Measurements from ENCODE around the gene BEND5.

DNA sequence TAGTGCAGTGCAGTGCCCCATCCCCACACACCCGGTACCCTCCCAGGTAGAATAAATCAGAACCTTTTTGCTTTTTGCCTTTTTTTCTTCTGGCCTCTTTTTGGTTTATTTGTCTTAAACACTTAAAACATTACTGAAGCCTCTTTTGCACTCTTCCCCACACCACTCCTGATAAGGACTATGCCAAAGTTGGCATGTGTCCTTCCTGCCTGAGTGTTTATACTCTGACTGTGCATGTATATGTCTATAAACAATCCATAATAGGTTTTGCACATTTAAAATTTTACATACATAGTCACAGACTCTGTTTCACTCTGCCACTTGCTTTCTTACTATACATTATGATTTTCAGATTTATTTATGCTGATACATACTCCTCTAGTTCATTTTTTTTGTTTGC lies 59.6 kb downstream of the BEND5 start:
- TF ChIP-seq TCF7L2 (IDR thresholded peaks at IDR 0.05; ENCODE audit: low read depth, low read length), result no peak
- TF ChIP-seq, protein P1, sequence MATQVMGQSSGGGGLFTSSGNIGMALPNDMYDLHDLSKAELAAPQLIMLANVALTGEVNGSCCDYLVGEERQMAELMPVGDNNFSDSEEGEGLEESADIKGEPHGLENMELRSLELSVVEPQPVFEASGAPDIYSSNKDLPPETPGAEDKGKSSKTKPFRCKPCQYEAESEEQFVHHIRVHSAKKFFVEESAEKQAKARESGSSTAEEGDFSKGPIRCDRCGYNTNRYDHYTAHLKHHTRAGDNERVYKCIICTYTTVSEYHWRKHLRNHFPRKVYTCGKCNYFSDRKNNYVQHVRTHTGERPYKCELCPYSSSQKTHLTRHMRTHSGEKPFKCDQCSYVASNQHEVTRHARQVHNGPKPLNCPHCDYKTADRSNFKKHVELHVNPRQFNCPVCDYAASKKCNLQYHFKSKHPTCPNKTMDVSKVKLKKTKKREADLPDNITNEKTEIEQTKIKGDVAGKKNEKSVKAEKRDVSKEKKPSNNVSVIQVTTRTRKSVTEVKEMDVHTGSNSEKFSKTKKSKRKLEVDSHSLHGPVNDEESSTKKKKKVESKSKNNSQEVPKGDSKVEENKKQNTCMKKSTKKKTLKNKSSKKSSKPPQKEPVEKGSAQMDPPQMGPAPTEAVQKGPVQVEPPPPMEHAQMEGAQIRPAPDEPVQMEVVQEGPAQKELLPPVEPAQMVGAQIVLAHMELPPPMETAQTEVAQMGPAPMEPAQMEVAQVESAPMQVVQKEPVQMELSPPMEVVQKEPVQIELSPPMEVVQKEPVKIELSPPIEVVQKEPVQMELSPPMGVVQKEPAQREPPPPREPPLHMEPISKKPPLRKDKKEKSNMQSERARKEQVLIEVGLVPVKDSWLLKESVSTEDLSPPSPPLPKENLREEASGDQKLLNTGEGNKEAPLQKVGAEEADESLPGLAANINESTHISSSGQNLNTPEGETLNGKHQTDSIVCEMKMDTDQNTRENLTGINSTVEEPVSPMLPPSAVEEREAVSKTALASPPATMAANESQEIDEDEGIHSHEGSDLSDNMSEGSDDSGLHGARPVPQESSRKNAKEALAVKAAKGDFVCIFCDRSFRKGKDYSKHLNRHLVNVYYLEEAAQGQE (IDR thresholded peaks at IDR 0.05; ENCODE audit: insufficient read depth in 1 of 2, low read depth in 2 of 2, low read length in 1 of 2), result no peak
- TF ChIP-seq, protein P2, sequence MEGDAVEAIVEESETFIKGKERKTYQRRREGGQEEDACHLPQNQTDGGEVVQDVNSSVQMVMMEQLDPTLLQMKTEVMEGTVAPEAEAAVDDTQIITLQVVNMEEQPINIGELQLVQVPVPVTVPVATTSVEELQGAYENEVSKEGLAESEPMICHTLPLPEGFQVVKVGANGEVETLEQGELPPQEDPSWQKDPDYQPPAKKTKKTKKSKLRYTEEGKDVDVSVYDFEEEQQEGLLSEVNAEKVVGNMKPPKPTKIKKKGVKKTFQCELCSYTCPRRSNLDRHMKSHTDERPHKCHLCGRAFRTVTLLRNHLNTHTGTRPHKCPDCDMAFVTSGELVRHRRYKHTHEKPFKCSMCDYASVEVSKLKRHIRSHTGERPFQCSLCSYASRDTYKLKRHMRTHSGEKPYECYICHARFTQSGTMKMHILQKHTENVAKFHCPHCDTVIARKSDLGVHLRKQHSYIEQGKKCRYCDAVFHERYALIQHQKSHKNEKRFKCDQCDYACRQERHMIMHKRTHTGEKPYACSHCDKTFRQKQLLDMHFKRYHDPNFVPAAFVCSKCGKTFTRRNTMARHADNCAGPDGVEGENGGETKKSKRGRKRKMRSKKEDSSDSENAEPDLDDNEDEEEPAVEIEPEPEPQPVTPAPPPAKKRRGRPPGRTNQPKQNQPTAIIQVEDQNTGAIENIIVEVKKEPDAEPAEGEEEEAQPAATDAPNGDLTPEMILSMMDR (IDR thresholded peaks at IDR 0.05), result no peak
